Skeletal muscle tissue (tissue), 4 donors: ENCODE data around the gene MDM4. TPM values are rescaled to one million over a fixed set of nuclear protein-coding genes. Genes with fewer than 3 reads are reported as not detected.

Source experiments
- H3K27ac ChIP-seq: one replicate; pipeline ENCODE4 v1.7.0; 2013; ENCODE audit warnings: mild to moderate bottlenecking, low read depth, low read length, inconsistent platforms
- H3K27me3 ChIP-seq, 3 donors: one replicate each; pipeline ENCODE4 v1.7.0; 2013; ENCODE audit warnings: low read length in 3 of 3; ENCODE audit not compliant: control insufficient read depth in 3 of 3, insufficient read depth in 3 of 3
- H3K36me3 ChIP-seq, 3 donors: one replicate each; pipeline ENCODE4 v1.7.0; 2013; ENCODE audit warnings: low read length in 3 of 3; ENCODE audit not compliant: control insufficient read depth in 3 of 3, insufficient read depth in 3 of 3
- H3K4me1 ChIP-seq, 3 donors: one replicate each; pipeline ENCODE4 v1.7.0; 2013; ENCODE audit warnings: low read length in 3 of 3, mild to moderate bottlenecking in 3 of 3; ENCODE audit not compliant: control insufficient read depth in 3 of 3, insufficient read depth in 3 of 3
- H3K4me3 ChIP-seq, 3 donors: one replicate each; pipeline ENCODE4 v1.7.0; 2013; ENCODE audit warnings: low read length in 3 of 3
- H3K9ac ChIP-seq, 3 donors: one replicate each; pipeline ENCODE4 v1.7.0; 2013; ENCODE audit warnings: low read length in 3 of 3, mild to moderate bottlenecking in 3 of 3, moderate library complexity in 2 of 3, low read depth in 1 of 3
- H3K9me3 ChIP-seq, 3 donors: one replicate each; pipeline ENCODE4 v1.7.0; 2013; ENCODE audit warnings: low read length in 3 of 3; ENCODE audit not compliant: control insufficient read depth in 3 of 3
- total RNA-seq: library from RNA; depleted of rRNA; stranded (reverse); fragments of >200 nt; gene quantifications from one replicate; pipeline ENCODE4 v1.2.3, GENCODE V29; 2014
- donor health status: Osteomylitis.

MDM4 gene
- total RNA-seq, 1 donor from 2014 or later: 56.9 TPM

DNA sequence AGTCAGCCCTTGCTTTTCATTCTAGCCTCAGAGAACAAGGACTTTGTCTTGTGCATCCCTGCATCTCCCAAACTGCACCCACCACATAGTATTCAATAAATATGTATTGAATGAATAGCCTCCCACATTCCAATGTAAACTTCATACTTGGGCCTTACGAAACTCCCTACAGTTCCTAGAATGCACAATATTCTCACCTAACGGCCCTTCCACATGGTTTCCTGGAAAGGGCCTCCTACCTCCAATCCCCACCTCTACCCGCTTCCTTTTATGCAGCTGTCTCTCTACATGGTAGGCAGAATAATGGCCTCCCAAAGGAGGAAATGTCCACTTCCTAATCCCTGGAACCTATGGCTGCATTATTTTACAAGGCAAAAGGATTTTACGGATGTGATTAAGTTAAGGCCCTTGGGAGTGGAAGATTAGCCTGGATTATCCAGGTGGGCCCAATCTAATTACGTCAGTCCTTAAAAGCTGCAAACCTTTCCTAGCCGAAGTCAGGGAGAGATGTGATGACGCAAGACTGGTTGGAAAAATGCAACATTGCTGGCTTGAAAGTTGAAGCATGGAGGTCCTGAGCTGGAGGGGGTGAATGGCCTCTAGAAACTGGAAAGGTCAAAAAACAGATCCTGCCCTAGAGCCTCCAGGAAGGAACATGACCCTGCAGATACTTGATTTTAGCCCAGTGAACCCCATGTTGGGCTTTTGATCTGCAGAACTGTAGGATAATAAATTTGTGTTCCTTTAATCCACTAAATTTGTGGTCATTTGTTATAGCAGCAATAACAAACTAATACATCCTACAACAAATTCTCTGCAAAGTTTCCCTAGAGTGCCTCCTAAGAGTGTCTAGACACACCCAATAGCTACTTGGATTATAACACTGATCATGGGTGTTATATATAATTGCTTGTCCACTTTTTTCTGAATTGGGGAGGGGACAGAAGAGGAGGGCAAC, 16.4 kb upstream of the MDM4 start:
- Histone ChIP-seq H3K4me3 (no peak overlapping the region), H3K27me3 (no peaks in the 10 kb centered on the region), H3K27ac (no peak overlapping the region), H3K9me3 (no peaks in the 10 kb centered on the region), H3K4me1 (peaks cover 4 to 7% (median 5%) of the 10 kb centered on the region in 3 donors), H3K9ac (no peak overlapping the region), H3K36me3 (no peaks in the 10 kb centered on the region)

DNA sequence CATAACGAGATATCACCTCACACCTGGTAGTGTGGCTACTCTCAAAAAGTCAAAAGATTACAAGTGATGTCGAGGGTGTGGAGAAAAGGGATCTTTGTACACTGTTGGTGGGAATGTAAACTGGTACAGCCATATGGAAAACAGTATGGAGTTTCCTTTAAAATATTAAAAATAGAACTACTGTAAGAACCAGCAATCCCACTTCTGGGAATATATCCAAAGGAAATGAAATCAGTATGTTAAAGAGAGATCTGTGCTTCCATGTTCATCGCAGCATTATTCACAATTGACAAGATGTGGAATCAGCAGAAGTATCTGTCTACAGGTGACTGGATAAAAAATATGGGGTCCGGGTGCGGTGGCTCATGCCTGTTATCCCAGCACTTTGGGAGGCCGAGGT, 14.0 kb upstream of the MDM4 start:
- H3K9ac ChIP-seq: no peak overlapping the region
- H3K27me3 ChIP-seq: no peaks in the 10 kb centered on the region
- H3K4me3 ChIP-seq: no peak overlapping the region
- no peak overlapping the region for H3K27ac ChIP-seq
- H3K36me3 ChIP-seq: no peaks in the 10 kb centered on the region
- H3K9me3 ChIP-seq: no peaks in the 10 kb centered on the region
- peaks cover 0 to 16% (median 5%) of the 10 kb centered on the region in 3 donors for H3K4me1 ChIP-seq

DNA sequence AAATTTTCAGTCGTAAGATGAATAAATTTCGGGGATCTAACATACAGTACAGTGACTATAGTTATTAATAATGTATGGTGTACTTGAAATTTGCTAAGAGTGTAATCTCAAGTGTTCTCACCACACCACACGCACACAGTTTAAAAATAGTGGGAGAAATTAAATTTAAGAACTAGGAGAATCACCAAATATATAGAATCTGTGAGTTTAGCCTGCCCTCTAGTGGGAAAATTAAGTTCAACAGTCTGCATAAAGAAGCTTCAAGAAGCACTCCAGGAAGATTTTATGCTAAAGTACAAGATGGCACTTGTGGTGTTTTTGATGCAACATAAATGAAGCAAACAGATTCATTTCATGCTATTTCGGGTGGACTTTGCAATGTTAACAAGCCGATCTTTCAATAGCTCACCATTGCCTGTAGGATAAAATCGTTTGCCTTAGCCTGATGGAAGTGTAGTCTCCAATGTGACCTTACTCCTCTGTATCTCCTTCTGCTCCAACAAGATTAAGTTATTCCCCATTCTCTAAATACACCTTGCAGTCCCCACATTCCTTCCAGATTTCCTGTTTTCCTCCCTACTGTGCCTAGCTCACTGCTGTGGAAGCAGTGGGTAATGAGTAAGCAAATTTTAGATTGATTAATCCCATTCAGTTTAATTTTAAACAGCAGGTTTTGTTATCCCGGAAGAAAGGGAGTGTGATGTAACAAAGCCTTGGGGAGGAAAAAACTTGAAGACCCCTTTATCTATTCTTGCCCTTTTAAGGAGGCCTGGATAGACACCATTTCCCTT, 12.9 kb upstream of the MDM4 start:
- Histone ChIP-seq H3K27me3 (no peaks in the 10 kb centered on the region), H3K4me1 (peaks cover 0 to 18% (median 10%) of the 10 kb centered on the region in 3 donors), H3K4me3 (no peak overlapping the region), H3K9ac (no peak overlapping the region), H3K36me3 (no peaks in the 10 kb centered on the region), H3K9me3 (no peaks in the 10 kb centered on the region), H3K27ac (no peak overlapping the region)

GRCh38 chr1:204503913-204504519, 12.2 kb upstream of the MDM4 start:
- H3K27ac ChIP-seq: no peak overlapping the region
- H3K36me3 ChIP-seq: no peaks in the 10 kb centered on the region
- no peak overlapping the region for H3K4me3 ChIP-seq
- H3K9ac ChIP-seq: peak overlapping the region in 1 of 3 donors; percentile 17
- H3K4me1 ChIP-seq: peaks cover 0 to 18% (median 10%) of the 10 kb centered on the region in 3 donors
- no peaks in the 10 kb centered on the region for H3K9me3 ChIP-seq
- no peaks in the 10 kb centered on the region for H3K27me3 ChIP-seq

GRCh38 chr1:204505674-204506200, 10.5 kb upstream of the MDM4 start:
- Histone ChIP-seq H3K9ac (peak overlapping the region; percentile 1 to 76 (median 50)), H3K4me3 (peak overlapping the region; percentile 63 to 77 (median 69)), H3K4me1 (peaks cover 0 to 18% (median 10%) of the 10 kb centered on the region in 3 donors), H3K9me3 (no peaks in the 10 kb centered on the region), H3K27ac (peak overlapping the region; percentile 81), H3K36me3 (no peaks in the 10 kb centered on the region), H3K27me3 (no peaks in the 10 kb centered on the region)

DNA sequence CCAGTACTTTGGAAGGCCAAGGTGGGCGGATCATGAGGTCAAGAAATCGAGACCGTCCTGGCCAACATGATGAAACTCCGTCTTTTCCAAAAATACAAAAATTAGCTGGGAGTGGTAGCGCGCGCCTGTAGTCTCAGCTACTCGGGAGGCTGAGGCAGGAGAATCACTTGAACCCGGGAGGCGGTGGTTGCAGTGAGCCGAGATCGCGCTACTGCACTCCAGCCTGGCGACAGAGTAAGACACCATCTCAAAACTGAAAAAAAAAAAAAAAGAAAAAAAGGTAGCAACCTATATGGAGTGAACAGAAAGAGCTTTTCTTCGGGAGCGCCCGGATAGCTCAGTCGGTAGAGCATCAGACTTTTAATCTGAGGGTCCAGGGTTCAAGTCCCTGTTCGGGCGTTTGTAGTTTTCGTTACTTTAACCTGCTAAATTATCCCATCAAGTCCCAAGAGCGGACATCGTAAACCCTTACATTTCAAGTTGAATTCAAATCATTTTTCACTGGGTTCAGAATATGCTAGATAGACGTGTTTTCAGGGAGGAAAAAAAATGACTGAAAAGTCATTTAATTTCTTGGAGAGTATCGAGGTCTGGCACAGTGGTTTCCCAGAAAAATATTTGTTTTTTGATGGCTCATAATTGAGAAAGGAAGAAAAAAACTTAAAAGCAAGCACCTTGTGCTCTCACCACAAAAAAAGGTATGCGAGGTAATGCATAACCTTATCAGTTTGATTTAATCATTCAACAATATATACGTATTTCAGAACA, 9.8 kb upstream of the MDM4 start:
- peaks cover 0 to 18% (median 10%) of the 10 kb centered on the region in 3 donors for H3K4me1 ChIP-seq
- H3K4me3 ChIP-seq: peak overlapping the region; percentile 69 to 77 (median 72)
- no peaks in the 10 kb centered on the region for H3K36me3 ChIP-seq
- no peaks in the 10 kb centered on the region for H3K9me3 ChIP-seq
- H3K27ac ChIP-seq: peak overlapping the region; percentile 81
- peak overlapping the region; percentile 1 to 76 (median 50) for H3K9ac ChIP-seq
- H3K27me3 ChIP-seq: no peaks in the 10 kb centered on the region

GRCh38 chr1:204506969-204507316, 9.3 kb upstream of the MDM4 start:
- Histone ChIP-seq H3K4me1 (peaks cover 0 to 18% (median 10%) of the 10 kb centered on the region in 3 donors), H3K9me3 (no peaks in the 10 kb centered on the region), H3K9ac (peak overlapping the region; percentile 75 to 78 (median 76)), H3K27me3 (no peaks in the 10 kb centered on the region), H3K36me3 (no peaks in the 10 kb centered on the region), H3K4me3 (peak overlapping the region; percentile 69 to 77 (median 72)), H3K27ac (peak overlapping the region; percentile 81)

GRCh38 chr1:204507317-204508105, 8.7 kb upstream of the MDM4 start:
- Histone ChIP-seq H3K27ac (peak overlapping the region; percentile 81), H3K9me3 (no peaks in the 10 kb centered on the region), H3K9ac (peak overlapping the region; percentile 75 to 78 (median 76)), H3K4me3 (peak overlapping the region; percentile 69 to 77 (median 72)), H3K4me1 (peaks cover 0 to 18% (median 10%) of the 10 kb centered on the region in 3 donors), H3K27me3 (no peaks in the 10 kb centered on the region), H3K36me3 (no peaks in the 10 kb centered on the region)
